Caco-2 (cell line): ENCODE measurements around the gene KCNH2. TPM values are rescaled to one million over a fixed set of nuclear protein-coding genes. Genes with fewer than 3 reads are reported as not detected.

Experiments
- BruUV-seq: library from RNA; stranded (reverse); fragments of 400-500 nt; replicated peaks from 2 replicates; lab custom pipeline; 2021; lab: Mats Ljungman, UMichigan
- CTCF ChIA-PET: fragments of 300-600 bp; sonication (Branson Sonifier 250); formaldehyde crosslinking; loops from one replicate; lab custom pipeline; 2022; ENCODE audit warnings: antibody characterized with exemption; lab: Charles Lee
- POLR2A ChIA-PET: fragments of 300-600 bp; sonication (Branson Sonifier 250); formaldehyde crosslinking; loops from one replicate; lab custom pipeline; 2022; ENCODE audit warnings: antibody characterized with exemption; lab: Charles Lee
- DNase-seq, 2 experiments: peaks; one replicate each; pipeline versions ENCODE4 v3.0.0 to v3.0.0-alpha.2; 2020 to 2022
- H3K27me3 ChIP-seq: replicated peaks from 2 replicates; pipeline ENCODE4 v1.6.0; 2011; ENCODE audit warnings: low read length; ENCODE audit not compliant: control insufficient read depth, insufficient read depth
- H3K36me3 ChIP-seq: 2 replicates; pipeline ENCODE4 v1.5.1; 2011; ENCODE audit warnings: low read length; ENCODE audit not compliant: control insufficient read depth, insufficient read depth
- H3K4me1 ChIP-seq: fragments of 250-450 bp; sonication (Bioruptor Pico); 2 replicates; pipeline ENCODE4 v1.5.1; 2020; ENCODE audit warnings: mild to moderate bottlenecking
- H3K4me3 ChIP-seq: 2 replicates; pipeline ENCODE4 v1.5.1; 2011; ENCODE audit warnings: low read depth, mild to moderate bottlenecking, control low read depth, low read length
- H3K9me3 ChIP-seq: fragments of 250-450 bp; sonication (Bioruptor Pico); 2 replicates; pipeline ENCODE4 v1.5.1; 2020; ENCODE audit warnings: mild to moderate bottlenecking, moderate library complexity
- H3K27ac Mint-ChIP-seq: one replicate; pipeline ENCODE4 v1.8.0; 2022; ENCODE audit warnings: mixed read lengths; ENCODE audit not compliant: unreplicated experiment
- H3K27me3 Mint-ChIP-seq: one replicate; pipeline ENCODE4 v1.8.0; 2022; ENCODE audit warnings: mixed read lengths; ENCODE audit not compliant: insufficient read depth, unreplicated experiment
- H3K36me3 Mint-ChIP-seq: one replicate; pipeline ENCODE4 v1.8.0; 2022; ENCODE audit warnings: mild to moderate bottlenecking, mixed read lengths; ENCODE audit not compliant: insufficient read depth, unreplicated experiment
- H3K4me1 Mint-ChIP-seq: one replicate; pipeline ENCODE4 v1.8.0; 2022; ENCODE audit warnings: low read depth, mixed read lengths; ENCODE audit not compliant: unreplicated experiment
- H3K4me3 Mint-ChIP-seq: one replicate; pipeline ENCODE4 v1.8.0; 2022; ENCODE audit warnings: mild to moderate bottlenecking, moderate library complexity, mixed read lengths; ENCODE audit not compliant: unreplicated experiment
- H3K9me3 Mint-ChIP-seq: one replicate; pipeline ENCODE4 v1.8.0; 2022; ENCODE audit warnings: mixed read lengths; ENCODE audit not compliant: unreplicated experiment
- CTCF ChIP-seq, 2 experiments: fragments of 200-600 bp in 1 of 2; IDR thresholded peaks; 1 replicate in 1 of 2; 2 replicates in 1 of 2; pipeline versions ENCODE4 v1.5.1 to v1.8.0; 2011 to 2022; ENCODE audit warnings: antibody characterized with exemption in 1 of 2, control low read depth in 1 of 2, inconsistent platforms in 1 of 2, low read depth in 1 of 2, low read length in 1 of 2, mild to moderate bottlenecking in 1 of 2, moderate library complexity in 1 of 2; ENCODE audit not compliant: insufficient read depth in 1 of 2, severe bottlenecking in 1 of 2, unreplicated experiment in 1 of 2
- intact Hi-C: fragments of 100-400 bp; cut with micrococcal nuclease; formaldehyde crosslinking; loops from one replicate; pipeline ENCODE4 v1.10.0; 2022; ENCODE audit not compliant: unreplicated experiment
- total RNA-seq: library from RNA; stranded (reverse); gene quantifications from 2 replicates; pipeline ENCODE4 v1.2.3, GENCODE V29; 2022

The KCNH2 gene
- total RNA-seq, 1 experiment from 2014 or later: 0.66 TPM

- DNase-seq: no peak
- Histone ChIP-seq H3K27me3 (no peaks in the 10 kb centered on the region), H3K4me1 (peaks cover 40% of the 10 kb centered on the region), H3K9me3 (no peaks in the 10 kb centered on the region), H3K36me3 (no peaks in the 10 kb centered on the region), H3K4me3 (no peak overlapping the region)
- POLR2A ChIA-PET: no interaction called here
- Mint-ChIP-seq H3K27me3 (peaks cover 4% of the 10 kb centered on the region), H3K4me1 (peaks cover 22% of the 10 kb centered on the region), H3K9me3 (no peaks in the 10 kb centered on the region), H3K4me3 (no peak overlapping the region), H3K27ac (no peak overlapping the region), H3K36me3 (no peaks in the 10 kb centered on the region)
- CTCF ChIA-PET: interaction anchor here (1.1 kb wide), 1 partner anchor 31 kb away, joined by 3 read pairs; no protein-coding TSS in a partner anchor
- no TSS peak for BruUV-seq
- intact Hi-C loops: no loop called here
- TF ChIP-seq CTCF (IDR thresholded peaks at IDR 0.05; ENCODE audit: insufficient read depth in 1 of 2, low read depth in 1 of 2, low read length in 1 of 2, severe bottlenecking in 1 of 2, unreplicated experiment in 1 of 2): no peak
These were observed 38.4 kb upstream of the KCNH2 start for GRCh38 chr7:151016505-151016904.

DNA sequence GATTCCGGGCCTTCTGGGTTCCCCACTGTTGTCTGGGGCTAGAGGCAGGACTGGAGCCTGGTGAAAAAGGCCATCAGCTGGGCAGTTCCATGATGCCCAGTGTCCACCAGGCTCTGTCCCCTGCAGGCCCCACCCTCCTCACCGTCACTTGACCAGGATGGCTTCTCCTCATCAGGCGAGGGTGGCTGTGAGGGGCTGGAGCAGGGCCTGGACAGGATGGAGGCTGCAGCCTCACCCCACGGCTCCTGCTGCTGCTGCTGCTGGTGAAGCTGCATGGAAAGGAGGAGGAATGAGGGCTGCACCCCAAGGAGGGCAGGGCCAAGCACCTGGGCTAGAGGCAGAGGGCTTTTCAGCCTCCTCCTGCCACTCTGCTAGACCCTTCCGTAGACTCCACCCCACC lies 37.8 kb upstream of the KCNH2 start:
- CTCF ChIA-PET: no interaction called here
- intact Hi-C loops: no loop called here
- H3K4me1 Mint-ChIP-seq: peaks cover 19% of the 10 kb centered on the region

DNA sequence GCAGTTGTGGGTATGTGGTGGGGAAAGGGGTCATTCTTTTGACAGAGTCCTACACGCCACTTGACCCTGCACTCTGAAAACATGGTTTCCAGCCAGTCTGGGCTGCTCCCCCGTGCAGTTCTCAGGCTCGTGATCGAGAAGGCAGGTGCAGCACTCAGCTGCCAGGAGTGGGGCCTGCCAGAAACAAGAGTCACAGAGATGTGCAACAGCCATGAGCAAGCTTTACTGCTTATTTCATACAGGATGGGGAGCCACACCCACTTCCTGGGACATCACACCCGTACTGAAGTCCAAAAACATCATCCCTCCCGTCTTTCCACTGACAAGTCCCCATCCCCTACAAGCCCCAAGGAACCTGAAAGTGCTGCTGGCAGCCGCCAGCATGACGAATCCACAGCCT lies 36.8 kb upstream of the KCNH2 start:
- peaks cover 4% of the 10 kb centered on the region for H3K27me3 Mint-ChIP-seq
- DNase-seq: no peak
- H3K4me1 Mint-ChIP-seq: peaks cover 10% of the 10 kb centered on the region
- no peak for TF ChIP-seq CTCF (IDR thresholded peaks at IDR 0.05; ENCODE audit: insufficient read depth in 1 of 2, low read depth in 1 of 2, low read length in 1 of 2, severe bottlenecking in 1 of 2, unreplicated experiment in 1 of 2)
- no peaks in the 10 kb centered on the region for H3K36me3 ChIP-seq
- BruUV-seq: no TSS peak
- H3K4me3 Mint-ChIP-seq: no peak overlapping the region
- H3K27ac Mint-ChIP-seq: no peak overlapping the region
- POLR2A ChIA-PET: no interaction called here
- H3K36me3 Mint-ChIP-seq: no peaks in the 10 kb centered on the region
- no peak overlapping the region for H3K4me3 ChIP-seq
- no peaks in the 10 kb centered on the region for H3K9me3 ChIP-seq
- H3K9me3 Mint-ChIP-seq: no peaks in the 10 kb centered on the region
- intact Hi-C loops: loop anchor here (5.0 kb wide), 1 partner anchor 97 kb away; no protein-coding TSS in a partner anchor
- no peaks in the 10 kb centered on the region for H3K27me3 ChIP-seq
- CTCF ChIA-PET: interaction anchor here (0.6 to 1.0 kb wide), 3 partner anchors 48 to 52 kb away, joined by 5 to 6 read pairs (median 5); no protein-coding TSS in a partner anchor
- peaks cover 38% of the 10 kb centered on the region for H3K4me1 ChIP-seq

More for the DNA sequence above, 37.8 kb upstream of the KCNH2 start:
- H3K36me3 ChIP-seq: no peaks in the 10 kb centered on the region
- BruUV-seq: no TSS peak
- TF ChIP-seq CTCF (IDR thresholded peaks at IDR 0.05; ENCODE audit: insufficient read depth in 1 of 2, low read depth in 1 of 2, low read length in 1 of 2, severe bottlenecking in 1 of 2, unreplicated experiment in 1 of 2): no peak
- no peak for DNase-seq
- Mint-ChIP-seq H3K4me3 (no peak overlapping the region), H3K36me3 (no peaks in the 10 kb centered on the region), H3K27me3 (peaks cover 4% of the 10 kb centered on the region), H3K27ac (no peak overlapping the region), H3K9me3 (no peaks in the 10 kb centered on the region)
- H3K27me3 ChIP-seq: no peaks in the 10 kb centered on the region
- no peaks in the 10 kb centered on the region for H3K9me3 ChIP-seq
- H3K4me1 ChIP-seq: peaks cover 40% of the 10 kb centered on the region
- POLR2A ChIA-PET: no interaction called here
- H3K4me3 ChIP-seq: no peak overlapping the region
